ENCODE data around the gene MPG.

Gene MPG

DNA sequence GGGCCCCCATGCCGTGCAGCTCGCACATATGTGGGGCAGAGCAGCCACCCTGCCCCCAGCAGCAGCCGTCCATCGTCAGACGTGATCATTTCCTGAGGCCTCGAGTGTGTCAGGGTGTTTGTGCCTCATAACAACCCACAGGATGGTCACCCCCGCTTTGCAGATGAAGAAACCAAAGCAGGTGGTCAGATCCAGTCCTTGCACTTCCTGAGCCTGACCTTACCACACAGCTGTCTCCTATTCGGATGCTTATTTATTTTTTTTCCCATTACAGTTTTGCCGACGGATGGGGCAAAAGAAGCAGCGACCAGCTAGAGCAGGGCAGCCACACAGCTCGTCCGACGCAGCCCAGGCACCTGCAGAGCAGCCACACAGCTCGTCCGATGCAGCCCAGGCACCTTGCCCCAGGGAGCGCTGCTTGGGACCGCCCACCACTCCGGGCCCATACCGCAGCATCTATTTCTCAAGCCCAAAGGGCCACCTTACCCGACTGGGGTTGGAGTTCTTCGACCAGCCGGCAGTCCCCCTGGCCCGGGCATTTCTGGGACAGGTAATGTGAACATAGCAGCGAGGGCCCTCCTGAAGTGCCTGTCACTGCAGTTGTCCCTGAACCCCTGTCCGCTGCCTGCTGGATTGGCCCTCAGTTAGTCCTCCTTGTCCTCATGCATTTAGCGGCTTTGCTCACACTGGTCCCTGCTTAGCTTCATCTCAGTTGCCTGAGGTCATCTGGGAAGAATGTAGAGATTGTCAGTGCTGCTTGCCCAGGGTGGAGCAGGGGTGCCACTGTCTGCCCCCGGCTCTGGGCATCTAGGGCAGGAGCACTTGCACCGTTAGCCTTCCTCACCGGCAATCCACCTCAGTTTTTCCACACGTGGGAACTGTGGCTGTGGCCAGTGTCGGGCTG lies 1.4 kb downstream of the MPG start:
- DNase-seq (ENCODE audit: insufficient read length, low spot score) (no peak), FAIRE-seq (no peak)

DNA sequence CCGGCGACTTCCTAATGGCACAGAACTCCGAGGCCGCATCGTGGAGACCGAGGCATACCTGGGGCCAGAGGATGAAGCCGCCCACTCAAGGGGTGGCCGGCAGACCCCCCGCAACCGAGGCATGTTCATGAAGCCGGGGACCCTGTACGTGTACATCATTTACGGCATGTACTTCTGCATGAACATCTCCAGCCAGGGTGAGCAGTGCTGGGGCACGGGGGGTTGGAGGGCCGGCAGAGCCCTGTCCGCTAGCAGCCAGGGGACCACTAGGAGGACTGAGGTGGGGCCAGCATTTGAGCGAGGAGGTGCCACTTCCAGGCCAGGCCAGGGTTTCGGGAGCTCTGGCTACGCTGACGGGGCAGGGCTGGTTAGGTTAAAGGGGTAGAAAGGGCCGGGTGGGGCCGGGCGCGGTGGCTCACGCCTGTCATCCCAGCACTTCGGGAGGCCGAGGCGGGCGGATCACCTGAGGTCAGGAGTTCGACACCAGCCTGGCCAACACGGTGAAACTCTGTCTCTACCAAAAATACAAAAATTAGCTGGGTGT lies 5.1 kb downstream of the MPG start:
- FAIRE-seq (no peak), DNase-seq (ENCODE audit: insufficient read length, low spot score) (no peak)

DNA sequence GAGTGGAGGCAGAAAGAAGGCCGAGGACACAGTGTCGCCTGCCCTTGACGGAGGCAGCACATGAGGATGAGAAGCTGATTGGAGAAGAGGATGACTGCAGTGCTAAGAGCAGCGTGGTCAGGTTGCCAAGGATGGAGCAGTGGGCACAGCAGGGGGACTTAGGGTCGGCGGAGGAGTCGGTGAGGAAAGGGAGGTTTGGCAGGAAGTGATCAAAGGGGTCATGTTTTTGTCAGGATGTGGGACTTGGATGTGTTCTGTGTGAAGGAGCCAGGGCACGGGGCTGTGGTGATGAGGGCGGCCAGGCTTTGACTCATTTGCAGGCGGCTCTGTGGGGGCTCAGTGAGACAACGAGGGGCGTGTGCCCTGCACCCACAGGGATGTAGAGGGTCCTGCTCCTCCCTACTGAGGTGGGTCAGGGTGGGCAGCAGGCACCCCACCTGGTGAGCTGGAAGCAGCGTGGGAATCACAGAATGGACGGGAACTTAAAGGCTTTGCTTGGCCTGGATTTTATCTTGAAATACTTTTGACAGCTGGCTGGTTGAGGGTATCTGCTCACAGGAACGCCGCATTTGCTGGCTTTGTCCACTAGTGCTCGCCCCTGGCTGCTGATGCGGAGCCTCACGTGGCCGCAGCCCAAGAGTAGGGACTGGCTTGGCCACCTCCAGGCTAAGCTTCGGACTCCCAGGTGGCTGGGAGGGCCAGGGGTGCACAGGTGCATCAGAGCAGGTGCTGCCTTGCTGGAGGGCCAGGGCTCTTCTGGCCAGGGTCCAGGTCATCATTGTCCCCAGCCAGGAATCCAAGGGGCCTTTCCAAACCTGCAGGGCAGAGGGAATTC lies 6.0 kb downstream of the MPG start:
- FAIRE-seq (peak; percentile 26), DNase-seq (ENCODE audit: insufficient read length, low spot score) (no peak)

DNA sequence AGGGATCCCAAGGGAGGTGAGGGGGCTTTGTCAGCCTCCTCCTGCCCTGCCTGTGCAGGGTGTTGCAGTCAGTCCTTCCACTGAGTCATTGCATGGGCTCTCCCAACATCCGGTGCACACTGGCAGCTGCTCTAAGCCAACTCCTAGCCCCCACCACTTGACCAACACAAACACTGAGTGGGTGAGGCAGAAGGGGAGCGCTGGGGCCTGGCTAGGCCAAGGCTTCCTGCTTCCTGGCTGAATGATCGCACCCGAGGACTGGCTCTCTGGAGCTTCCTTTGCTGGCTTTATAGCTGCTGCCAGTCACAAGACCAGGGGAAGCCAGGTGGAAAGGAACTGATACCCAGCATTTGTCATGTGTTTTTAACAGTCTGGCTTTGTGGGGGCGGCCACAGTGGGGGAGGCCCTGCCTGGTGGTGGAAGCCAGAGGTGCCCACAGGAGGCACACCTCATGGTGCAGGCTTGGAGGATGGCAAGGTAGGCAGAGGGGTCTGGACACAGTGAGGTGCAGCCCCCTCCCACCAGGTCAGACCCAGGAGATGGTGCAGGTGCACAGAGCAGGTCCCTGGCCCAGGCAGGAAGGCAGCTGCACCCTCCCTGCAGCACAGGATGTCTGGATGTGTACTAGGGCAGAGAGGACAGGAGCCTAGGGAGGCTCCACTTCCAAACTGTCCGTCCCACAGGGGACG lies 6.8 kb downstream of the MPG start:
- DNase-seq (ENCODE audit: insufficient read length, low spot score) (peak; percentile 79), FAIRE-seq (peak; percentile 95)

DNA sequence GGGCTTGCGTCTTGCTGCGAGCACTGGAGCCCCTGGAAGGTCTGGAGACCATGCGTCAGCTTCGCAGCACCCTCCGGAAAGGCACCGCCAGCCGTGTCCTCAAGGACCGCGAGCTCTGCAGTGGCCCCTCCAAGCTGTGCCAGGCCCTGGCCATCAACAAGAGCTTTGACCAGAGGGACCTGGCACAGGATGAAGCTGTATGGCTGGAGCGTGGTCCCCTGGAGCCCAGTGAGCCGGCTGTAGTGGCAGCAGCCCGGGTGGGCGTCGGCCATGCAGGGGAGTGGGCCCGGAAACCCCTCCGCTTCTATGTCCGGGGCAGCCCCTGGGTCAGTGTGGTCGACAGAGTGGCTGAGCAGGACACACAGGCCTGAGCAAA lies 7.4 kb downstream of the MPG start:
- DNase-seq (ENCODE audit: insufficient read length, low spot score) = no peak
- FAIRE-seq = no peak

DNA sequence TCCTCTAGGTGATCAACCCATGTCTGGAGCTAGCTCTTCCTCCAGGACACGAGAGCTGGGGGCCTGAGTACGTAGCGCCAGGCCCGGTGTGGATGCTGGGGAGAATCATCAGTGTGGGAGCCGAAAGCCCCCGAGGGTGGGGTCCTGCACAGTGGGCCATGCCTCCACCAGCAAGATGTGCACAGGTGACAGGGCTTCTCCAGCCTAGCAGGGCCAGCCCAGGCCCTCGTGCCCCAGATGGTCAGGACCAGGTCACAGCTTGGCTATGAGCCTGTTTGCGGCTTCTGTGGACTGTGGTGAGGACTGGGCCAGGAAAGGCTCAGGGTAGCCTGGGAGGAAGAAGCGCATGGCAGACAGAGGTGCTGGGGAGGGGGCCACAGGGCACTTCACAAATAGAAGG lies 7.8 kb downstream of the MPG start:
- FAIRE-seq (no peak), DNase-seq (ENCODE audit: insufficient read length, low spot score) (no peak)

DNA sequence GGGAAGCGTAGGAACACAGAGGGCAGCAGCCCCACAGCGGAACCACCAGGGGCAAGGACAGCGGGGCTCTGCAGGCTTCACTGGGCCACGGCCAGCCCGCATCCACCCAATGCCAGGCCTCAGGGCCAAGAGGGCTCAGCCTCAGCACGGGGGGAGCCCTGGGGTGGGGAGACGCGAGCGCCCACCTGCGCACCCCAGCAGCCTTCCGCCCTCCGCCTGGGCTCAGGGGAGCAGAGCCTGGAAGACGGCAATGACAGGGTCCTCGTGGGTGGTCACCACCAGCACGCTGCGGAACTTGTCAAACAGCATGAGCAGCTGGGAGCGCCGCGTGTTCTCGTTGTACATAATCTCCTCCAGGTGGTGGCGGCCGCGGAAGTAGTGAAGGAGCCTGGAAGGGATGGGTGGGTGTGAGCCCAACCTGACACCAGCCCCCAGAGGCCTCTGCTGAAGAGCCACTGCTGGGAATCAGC lies 8.5 kb downstream of the MPG start:
- FAIRE-seq = no peak
- DNase-seq (ENCODE audit: insufficient read length, low spot score) = no peak

DNA sequence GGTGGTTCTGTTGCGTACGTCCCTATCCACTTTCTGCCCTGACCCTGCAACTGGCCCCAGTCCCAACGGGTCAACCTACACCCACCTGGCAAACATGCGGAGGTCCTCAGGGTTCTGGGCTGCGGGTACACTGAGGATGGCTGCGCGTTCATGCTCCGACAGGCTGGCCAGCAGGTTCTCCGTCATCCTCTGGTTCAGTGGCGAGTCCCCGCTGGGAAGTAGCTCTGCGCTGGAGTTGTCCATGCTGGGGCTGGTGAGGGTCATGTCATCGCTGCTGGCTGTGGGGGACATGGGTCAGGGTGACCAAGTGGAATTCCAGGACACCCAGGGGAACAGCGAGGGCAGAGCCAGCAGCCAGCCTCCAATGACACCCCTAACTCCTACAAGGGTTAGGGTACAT lies 10.6 kb downstream of the MPG start:
- DNase-seq (ENCODE audit: insufficient read length, low spot score) (no peak), FAIRE-seq (peak; percentile 36)

DNA sequence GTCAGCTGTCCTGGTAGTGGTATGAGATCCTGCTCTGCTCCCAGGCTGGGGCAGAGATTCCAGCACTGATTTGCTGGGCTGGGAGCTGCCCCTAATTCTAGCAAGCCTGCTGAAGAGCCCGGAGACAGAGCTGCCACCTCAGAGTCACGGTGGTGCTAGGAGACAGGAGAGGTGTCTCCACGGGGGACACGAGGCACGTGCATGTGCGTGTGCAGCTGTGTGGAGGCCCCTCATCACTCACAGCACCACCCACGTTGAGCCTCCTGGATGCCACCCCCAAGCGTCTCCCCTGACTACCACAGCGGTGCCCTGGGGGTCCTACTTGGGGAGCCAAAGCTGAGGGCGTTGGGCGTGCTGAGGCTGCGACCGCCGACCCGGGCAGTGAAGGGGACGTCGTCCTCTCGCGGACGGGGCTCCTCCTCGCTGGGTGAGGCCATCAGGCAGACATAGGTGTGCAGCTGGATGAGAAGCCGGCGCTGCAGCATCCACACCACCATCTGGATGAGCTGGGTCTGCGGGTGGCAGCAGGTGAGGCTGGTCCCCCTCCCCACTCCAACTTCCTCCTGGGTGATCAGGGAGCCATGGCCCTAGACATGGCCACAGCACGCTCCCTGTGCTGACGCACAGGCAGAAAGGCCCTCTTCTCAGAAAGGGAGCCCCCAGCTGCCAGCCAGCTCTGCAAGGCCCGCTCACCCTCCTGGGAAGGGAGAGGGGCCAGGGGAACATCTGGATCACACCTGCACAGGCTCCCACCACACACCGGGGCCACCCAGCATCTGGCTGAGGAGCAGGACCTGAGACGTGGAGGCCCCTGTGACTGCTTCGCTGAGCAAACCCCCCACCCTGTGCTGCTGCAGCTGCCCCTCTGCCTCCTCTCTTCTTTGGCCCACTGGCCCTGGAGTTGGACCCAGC lies 11.6 kb downstream of the MPG start:
- FAIRE-seq = no peak
- no peak for DNase-seq (ENCODE audit: insufficient read length, low spot score)

DNA sequence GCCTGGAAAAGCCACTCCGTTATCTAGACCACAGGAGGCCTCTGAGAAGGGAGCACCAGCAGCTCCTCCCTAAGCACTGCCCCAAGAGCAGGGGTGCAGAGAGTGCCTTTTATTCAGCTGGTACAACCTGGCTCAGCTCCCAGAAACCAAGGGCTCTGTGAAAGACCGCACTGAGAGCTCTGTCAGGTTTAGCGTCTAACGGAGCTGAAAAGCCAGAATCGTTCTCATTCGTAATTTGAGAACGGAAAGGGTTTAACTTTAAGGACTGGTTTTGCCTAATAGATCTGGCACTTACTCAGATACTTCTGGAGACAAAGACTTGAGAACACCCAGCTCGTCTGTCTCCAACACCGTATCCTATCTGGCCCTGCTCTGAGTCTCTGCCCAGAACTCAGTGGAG lies 13.5 kb downstream of the MPG start:
- DNase-seq (ENCODE audit: insufficient read length, low spot score) (no peak), FAIRE-seq (no peak)

DNA sequence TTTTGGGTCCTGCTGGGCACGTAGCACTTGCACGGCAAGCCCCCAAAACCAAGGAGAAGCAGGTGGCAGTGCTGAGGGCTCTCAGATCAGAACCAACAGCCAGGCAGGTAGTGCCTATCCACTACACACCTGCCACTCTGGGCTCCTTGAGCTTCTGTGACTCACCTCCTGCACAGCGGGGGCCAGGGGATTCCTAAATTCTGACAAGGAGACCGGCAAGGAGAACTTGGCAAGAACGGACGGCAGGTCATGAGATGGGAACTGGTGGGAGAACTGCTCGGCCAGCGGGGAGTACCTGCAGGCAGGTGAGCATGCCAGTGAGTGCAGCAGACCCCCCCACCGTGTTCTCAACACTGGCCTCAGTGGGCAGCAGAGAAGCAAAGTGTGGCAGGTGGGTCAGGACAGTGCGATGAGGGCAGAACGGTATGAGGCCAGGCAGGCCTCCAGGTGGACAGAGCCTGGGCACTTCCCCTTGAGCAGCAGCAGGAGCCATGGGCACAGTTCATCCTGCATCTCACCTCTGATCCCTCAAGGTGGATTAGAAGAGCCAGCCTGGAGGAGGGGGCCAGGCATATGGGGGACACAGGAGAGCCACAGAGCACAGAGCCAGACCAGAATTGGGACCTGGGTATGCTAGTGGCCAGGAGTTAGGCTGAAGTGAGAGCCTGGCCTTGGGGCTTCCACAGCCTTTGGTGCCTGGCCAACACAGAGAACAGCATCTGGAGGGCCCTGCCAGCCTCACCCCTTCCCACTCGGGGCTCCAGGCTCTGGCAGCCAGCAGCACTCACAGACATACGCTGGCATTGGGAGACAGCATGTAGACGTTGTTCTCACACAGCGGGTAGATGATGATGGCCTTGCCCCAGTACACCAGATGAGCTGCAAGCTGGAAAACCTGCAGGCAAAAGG lies 14.7 kb downstream of the MPG start:
- FAIRE-seq = no peak
- DNase-seq (ENCODE audit: insufficient read length, low spot score) = no peak

DNA sequence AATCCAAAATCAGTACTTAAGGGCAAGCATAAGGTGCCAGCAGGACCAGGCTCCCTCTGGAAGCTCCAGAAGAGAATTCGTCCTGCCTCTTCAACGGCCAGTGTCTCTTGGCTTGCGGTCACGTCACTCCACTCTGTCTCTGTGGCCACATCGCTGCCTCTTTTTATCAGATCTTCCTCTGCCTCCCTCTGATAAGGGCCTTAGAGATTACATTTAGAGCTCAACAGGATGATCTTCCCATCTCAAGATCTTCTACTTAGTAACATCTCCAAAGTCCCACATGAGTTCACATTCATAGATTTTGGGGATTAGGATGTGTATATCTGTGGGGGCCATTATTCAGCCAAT lies 16.9 kb downstream of the MPG start:
- FAIRE-seq = no peak
- DNase-seq (ENCODE audit: insufficient read length, low spot score) = no peak

DNA sequence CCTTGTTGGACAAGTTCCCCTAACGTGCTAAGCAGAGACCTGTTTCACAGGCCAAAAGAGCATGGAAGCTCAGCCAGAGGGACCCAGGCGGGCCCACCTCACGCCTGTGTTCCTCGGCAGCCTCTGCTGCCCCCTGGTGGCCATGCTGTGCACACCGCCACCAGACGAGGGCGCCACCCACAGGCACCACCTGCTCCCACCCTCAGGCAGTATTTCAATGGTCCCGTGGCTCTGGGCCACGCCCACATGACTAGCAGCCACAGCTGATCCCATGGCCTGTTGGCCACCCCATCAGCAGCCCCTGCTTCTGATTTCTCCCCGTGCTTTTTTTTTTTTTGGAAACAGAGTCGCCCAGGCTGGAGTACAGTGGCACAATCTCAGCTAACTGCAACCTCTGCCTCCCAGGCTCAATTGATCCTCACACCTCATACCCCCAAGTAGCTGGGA lies 18.9 kb downstream of the MPG start:
- FAIRE-seq = peak; percentile 97

DNA sequence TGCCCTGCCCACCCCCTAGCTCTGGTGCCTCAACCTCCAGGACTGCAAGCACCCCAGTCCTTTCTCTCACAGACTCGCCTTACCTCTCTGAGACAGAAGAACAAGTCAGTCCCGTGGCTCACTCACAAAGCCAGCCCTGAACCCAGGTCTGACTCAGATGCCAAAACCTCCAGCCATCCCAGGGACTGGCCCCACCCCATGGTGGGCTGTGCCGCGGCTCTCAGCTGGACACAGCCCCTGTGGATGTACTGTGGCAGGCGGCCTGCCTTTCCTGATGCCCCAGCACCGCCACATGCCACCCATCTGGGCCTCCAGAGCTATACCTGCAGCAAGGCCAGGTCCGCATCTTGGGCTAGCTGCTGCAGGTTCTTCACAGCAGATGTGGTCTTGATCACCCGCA lies 19.8 kb downstream of the MPG start:
- DNase-seq (ENCODE audit: insufficient read length, low spot score) = no peak
- FAIRE-seq = no peak

More for the DNA sequence above, 18.9 kb downstream of the MPG start:
- DNase-seq (ENCODE audit: insufficient read length, low spot score) = peak; percentile 93

DNA sequence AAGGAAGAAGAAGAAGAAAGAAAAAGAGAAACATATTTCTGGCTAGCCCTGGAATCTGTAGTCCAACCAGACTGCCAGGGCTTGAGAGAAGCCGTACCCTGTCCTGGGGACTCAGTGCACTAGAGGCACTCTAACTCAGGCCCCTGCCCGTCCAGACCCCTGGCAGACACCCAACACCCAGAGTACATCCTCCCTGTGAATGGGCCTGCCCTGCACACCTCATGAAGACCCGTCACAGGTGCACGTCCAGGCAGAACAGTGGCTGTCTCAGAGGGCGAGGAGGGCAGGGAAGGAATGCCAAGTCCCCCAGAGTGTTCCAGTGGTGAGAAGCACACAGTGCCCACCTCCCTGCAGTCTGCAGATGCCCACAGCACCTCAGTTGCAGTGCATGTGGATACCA lies 23.0 kb downstream of the MPG start:
- DNase-seq (ENCODE audit: insufficient read length, low spot score) (no peak), FAIRE-seq (no peak)

DNA sequence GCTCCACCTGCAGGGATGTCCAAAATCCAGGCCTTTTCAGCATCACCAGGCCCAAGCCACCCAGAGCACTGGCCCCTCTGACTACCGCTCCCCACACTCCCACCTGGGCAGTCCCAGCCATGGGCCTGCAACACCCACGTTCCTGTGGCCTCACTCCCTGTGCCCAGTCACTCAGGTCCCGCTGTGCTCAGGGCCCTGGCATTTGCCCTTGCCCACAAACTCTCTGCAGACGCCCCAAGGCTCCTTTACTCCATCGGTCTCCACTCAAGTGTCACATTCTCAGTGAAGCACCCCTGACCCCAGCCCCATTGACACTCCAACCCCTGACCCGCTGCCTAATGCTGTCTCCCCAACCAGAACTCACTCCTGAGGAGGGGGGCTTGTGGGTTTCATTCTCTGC lies 23.6 kb downstream of the MPG start:
- no peak for FAIRE-seq
- DNase-seq (ENCODE audit: insufficient read length, low spot score) = no peak

DNA sequence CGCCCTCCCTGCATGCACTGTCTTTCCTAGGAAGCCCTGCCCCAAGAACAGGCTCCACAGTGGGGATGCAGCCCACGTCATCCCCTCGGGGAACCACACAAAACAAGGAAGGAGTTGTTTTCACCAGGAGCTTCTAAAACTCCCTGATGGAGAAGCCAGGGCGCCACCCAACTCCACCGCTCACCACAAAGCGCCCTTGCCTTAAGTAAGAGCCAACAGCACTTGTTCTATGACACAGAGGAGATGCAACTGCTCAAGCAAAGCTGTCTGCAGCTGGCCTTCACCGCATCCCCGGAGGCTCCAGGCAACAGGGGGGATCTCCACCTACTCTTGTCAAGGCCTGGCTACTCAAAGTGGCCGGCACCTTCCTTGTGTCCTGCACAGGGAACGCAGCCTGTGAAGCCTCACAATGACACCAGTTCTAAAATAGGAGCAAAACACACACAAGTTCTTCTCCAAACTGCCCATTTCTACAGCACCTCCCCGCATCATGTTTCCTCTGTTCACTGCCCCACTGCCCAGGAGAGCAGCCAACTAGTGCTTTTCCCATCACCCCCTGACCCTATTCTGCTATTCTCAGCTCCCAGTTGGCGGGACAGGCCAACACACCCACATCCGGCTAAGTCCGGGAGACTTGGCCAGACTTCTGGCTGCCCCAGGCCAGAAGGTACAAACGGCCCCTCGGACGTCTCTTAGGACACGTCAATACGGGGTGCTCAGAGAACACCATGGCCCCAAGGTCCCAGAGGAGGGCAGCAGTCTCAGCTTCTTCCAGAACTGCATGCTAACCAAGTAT lies 24.2 kb downstream of the MPG start:
- no peak for FAIRE-seq
- no peak for DNase-seq (ENCODE audit: insufficient read length, low spot score)

DNA sequence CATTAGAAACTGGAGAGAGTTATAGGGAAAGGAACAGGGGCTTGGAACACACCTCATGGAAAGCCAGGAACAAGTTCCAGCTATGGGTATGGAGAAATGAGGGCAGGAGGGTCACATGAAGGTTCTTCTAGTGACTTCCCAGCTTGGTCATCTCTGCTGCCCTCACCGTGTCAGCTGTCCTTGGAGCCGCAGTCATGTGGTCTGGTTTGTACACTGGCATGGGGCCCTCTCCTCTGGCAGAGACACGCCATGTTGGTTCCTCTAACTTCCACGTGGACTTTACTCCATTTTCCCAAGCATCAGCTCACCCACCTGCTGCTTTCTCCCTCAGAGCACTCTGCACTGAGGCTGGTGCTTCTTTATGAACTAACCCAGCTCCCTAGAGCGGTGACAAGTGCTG lies 26.3 kb downstream of the MPG start:
- FAIRE-seq = no peak
- no peak for DNase-seq (ENCODE audit: insufficient read length, low spot score)
